ENCODE data around the gene CYFIP1. TPM values are rescaled to one million over a fixed set of nuclear protein-coding genes. Genes with fewer than 3 reads are reported as not detected.

Gene CYFIP1
- total RNA-seq, 4 donors from 2014 or later, result 86.8 to 131 (median 105) TPM

DNA sequence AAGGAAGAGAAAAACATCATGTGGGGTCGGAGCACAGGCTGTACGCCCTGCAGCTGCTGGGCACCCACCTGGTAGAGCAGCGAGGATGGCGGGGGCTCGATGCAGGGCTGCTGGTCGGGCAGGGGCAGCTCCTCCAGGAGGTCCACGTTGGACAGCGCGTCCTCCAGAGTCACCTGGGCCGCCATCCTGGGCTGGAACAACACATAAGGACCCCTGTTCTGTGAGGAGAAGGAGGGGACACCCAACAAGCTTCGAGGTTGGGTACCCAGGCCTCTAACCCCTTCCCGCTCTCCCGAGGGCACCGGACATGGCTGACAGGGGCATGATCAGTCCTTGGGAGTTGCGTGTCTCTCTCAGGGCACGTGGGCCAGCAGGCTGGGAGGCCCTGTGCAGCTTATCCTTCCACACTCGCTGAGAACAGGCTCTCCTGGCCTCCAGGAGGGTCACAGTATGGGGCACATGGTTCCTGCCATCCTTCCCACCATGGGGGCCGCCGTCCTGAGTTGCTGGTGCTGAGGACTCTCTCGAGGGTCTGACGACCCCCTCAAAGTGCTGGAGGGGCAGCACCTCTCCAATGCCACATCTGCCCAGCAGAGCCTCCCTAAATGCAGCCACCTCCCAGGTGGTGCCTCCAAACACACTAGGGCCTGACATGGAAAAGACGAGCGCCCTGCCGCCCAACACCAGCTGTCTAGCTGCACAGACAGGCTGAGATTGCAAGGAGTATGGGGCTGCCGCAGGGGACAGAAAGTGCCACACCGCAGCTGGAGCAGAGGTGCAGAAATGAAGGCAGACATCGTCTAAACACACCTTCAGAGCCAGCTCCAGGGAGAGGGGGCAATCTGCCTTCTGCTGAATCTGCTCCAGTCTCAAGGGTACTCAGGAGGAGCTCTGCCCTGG, 32.8 kb downstream of the CYFIP1 start:
- Histone ChIP-seq H3K36me3 (peaks cover 23 to 50% (median 27%) of the 10 kb centered on the region in 4 donors), H3K9me3 (no peaks in the 10 kb centered on the region), H3K4me1 (peaks cover 48 to 67% (median 56%) of the 10 kb centered on the region in 4 donors), H3K27me3 (no peaks in the 10 kb centered on the region), H3K4me3 (no peak overlapping the region), H3K27ac (replicated peaks in 1 of 4) (no peak overlapping the region)
- WGBS, result 86% methylated on average over 11 of the region's 27 CpGs
- intact Hi-C loops (cut with DNase I), result loop anchor here (10.0 kb wide), 1 partner anchor 103 kb away; no protein-coding TSS in a partner anchor
- TF ChIP-seq POLR2A (IDR thresholded peaks at IDR 0.05; ENCODE audit: low read depth), result no peak
- TF ChIP-seq, protein P1, sequence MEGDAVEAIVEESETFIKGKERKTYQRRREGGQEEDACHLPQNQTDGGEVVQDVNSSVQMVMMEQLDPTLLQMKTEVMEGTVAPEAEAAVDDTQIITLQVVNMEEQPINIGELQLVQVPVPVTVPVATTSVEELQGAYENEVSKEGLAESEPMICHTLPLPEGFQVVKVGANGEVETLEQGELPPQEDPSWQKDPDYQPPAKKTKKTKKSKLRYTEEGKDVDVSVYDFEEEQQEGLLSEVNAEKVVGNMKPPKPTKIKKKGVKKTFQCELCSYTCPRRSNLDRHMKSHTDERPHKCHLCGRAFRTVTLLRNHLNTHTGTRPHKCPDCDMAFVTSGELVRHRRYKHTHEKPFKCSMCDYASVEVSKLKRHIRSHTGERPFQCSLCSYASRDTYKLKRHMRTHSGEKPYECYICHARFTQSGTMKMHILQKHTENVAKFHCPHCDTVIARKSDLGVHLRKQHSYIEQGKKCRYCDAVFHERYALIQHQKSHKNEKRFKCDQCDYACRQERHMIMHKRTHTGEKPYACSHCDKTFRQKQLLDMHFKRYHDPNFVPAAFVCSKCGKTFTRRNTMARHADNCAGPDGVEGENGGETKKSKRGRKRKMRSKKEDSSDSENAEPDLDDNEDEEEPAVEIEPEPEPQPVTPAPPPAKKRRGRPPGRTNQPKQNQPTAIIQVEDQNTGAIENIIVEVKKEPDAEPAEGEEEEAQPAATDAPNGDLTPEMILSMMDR (IDR thresholded peaks at IDR 0.05), result no peak
- no peak for DNase-seq (ENCODE audit: extremely low spot score)

DNA sequence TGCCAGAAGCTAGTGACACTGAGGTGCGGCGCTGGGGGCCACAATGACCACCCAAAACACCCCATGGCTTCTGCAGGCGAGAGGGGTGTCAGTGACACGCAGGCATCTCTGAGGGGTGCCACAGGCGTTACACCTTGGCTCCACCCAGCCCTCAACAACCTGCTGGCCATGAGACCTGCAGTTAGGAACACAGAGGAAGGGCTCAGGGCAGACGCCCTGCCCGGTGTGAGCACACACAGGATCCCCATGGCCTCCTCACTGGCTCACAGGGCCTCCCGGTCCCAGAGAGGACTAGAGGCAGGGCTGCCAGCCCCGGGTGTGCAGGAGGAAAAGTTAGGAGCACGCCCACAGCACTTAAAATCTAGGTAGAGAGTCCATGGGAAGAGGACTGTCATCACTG, 35.1 kb downstream of the CYFIP1 start:
- Histone ChIP-seq H3K27me3 (no peaks in the 10 kb centered on the region), H3K9me3 (no peaks in the 10 kb centered on the region), H3K36me3 (peaks cover 28 to 71% (median 50%) of the 10 kb centered on the region in 4 donors), H3K4me3 (no peak overlapping the region), H3K27ac (replicated peaks in 1 of 4) (no peak overlapping the region), H3K4me1 (peaks cover 26 to 44% (median 38%) of the 10 kb centered on the region in 4 donors)
- intact Hi-C loops (cut with DNase I), result loop anchor here (10.0 kb wide), 1 partner anchor 100 kb away; no protein-coding TSS in a partner anchor
- TF ChIP-seq, protein P1 (IDR thresholded peaks at IDR 0.05), result no peak
- TF ChIP-seq EP300 (IDR thresholded peaks at IDR 0.05) (no peak), POLR2A (IDR thresholded peaks at IDR 0.05; ENCODE audit: low read depth) (no peak), POLR2AphosphoS5 (IDR thresholded peaks at IDR 0.05) (no peak)
- WGBS, result 93% methylated on average over 8 of the region's 10 CpGs
- DNase-seq (ENCODE audit: extremely low spot score), result no peak

DNA sequence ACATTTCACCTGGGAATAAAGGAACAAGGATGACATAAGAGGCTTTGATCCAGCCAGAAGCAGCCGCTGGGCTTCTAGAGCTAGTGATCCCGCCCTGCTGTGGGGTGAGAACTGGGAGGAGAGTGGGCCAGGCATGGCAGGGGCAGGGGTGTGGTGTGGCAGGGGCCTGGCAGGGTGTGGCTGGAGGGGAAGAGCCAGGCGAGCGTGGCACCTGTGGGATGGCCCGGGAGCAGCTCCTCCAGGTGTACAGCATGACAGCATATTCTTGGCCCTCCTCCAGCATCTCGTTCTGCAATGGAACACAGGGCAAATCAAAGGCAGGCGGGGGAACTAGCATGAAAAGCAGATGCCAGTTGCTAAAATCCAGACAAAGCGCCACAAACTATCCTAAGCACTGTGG, 35.5 kb downstream of the CYFIP1 start:
- DNase-seq (ENCODE audit: extremely low spot score), result no peak
- TF ChIP-seq POLR2AphosphoS5 (IDR thresholded peaks at IDR 0.05), result no peak
- TF ChIP-seq POLR2A (IDR thresholded peaks at IDR 0.05; ENCODE audit: low read depth), result no peak
- TF ChIP-seq, protein P1 (IDR thresholded peaks at IDR 0.05), result no peak
- no peak for TF ChIP-seq EP300 (IDR thresholded peaks at IDR 0.05)
- intact Hi-C loops (cut with DNase I), result loop anchor here (10.0 kb wide), 1 partner anchor 100 kb away; no protein-coding TSS in a partner anchor
- WGBS, result 78% methylated on average over 8 of the region's 8 CpGs
- Histone ChIP-seq H3K27ac (replicated peaks in 1 of 4) (no peak overlapping the region), H3K4me3 (no peak overlapping the region), H3K36me3 (peaks cover 28 to 75% (median 54%) of the 10 kb centered on the region in 4 donors), H3K9me3 (no peaks in the 10 kb centered on the region), H3K27me3 (no peaks in the 10 kb centered on the region), H3K4me1 (peaks cover 22 to 40% (median 35%) of the 10 kb centered on the region in 4 donors)

DNA sequence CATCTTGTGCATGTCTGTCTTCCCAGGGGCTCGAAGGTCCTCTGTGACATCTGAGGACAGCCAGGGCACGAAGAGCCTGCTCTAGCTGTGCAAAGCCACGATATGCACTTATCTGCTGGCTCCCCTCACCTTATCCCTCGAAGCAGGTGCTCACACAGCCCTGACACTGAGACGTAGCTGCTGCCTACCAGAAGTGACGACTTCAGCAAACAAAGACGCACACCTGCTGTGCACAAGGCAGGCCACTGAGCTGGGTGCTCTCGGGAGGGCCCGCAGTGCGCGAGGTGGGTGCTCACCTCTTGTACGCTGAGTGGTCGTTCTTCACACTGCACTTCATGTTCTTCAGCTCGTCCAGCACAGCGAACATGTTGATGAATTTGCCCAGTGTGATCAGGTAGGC, 37.3 kb downstream of the CYFIP1 start:
- no peaks in the 10 kb centered on the region for H3K27me3 ChIP-seq
- intact Hi-C loops (cut with DNase I), result loop anchor here (10.0 kb wide), 1 partner anchor 98 kb away; no protein-coding TSS in a partner anchor
- H3K9me3 ChIP-seq, result no peaks in the 10 kb centered on the region
- DNase-seq (ENCODE audit: extremely low spot score), result no peak
- peaks cover 4 to 23% (median 17%) of the 10 kb centered on the region in 4 donors for H3K4me1 ChIP-seq
- H3K36me3 ChIP-seq, result peaks cover 39 to 90% (median 70%) of the 10 kb centered on the region in 4 donors
- TF ChIP-seq POLR2A (IDR thresholded peaks at IDR 0.05; ENCODE audit: low read depth) (no peak), EP300 (IDR thresholded peaks at IDR 0.05) (no peak), POLR2AphosphoS5 (IDR thresholded peaks at IDR 0.05) (no peak)
- TF ChIP-seq, protein P1 (IDR thresholded peaks at IDR 0.05), result no peak
- 97% methylated on average over 8 of the region's 15 CpGs for WGBS
- no peak overlapping the region for H3K27ac ChIP-seq (replicated peaks in 1 of 4)
- H3K4me3 ChIP-seq, result no peak overlapping the region
